ENCODE measurements around the gene REV1.

- no peak for TF ChIP-seq EZH2 (IDR thresholded peaks at IDR 0.05; ENCODE audit: low read depth, unreplicated experiment)
- TF ChIP-seq CTCF (conservative IDR thresholded peaks at IDR 0.05; ENCODE audit: low read depth in 2 of 2): no peak
- TF ChIP-seq JUNB (IDR thresholded peaks at IDR 0.05; ENCODE audit: unreplicated experiment): no peak
- no peak for TF ChIP-seq CREB1 (CRISPR knock-in tag; IDR thresholded peaks at IDR 0.05; ENCODE audit: low read depth)
- TF ChIP-seq POLR2AphosphoS5 (IDR thresholded peaks at IDR 0.05; ENCODE audit: low read depth): no peak
Measured at GRCh38 chr2:99377879-99378278, 111.9 kb downstream of the REV1 start.

Measured in GM23338 (cell line).